ENCODE results near the gene CROCC2.
"Not testable (repeated sequence)": the region's sequence is repeated elsewhere in the genome, so short reads cannot be mapped to it uniquely, and the experiment has no call there.

Gene CROCC2

GRCh38 chr2:240967681-240968621, 61.8 kb downstream of the CROCC2 start:
- no peak for DNase-seq (ENCODE audit: low spot score)

- DNase-seq (ENCODE audit: low spot score) = no peak
Measured at GRCh38 chr2:240968731-240969624, 62.8 kb downstream of the CROCC2 start.

GRCh38 chr2:240970104-240970503, 64.0 kb downstream of the CROCC2 start:
- DNase-seq (ENCODE audit: low spot score) = no peak

- DNase-seq (ENCODE audit: low spot score) = no peak
Measured at GRCh38 chr2:240970816-240971215, 64.7 kb downstream of the CROCC2 start.

- no peak for DNase-seq (ENCODE audit: low spot score)
Measured at GRCh38 chr2:240972201-240972600, 66.1 kb downstream of the CROCC2 start.

- no peak for DNase-seq (ENCODE audit: low spot score)
Measured at GRCh38 chr2:240972636-240973521, 66.7 kb downstream of the CROCC2 start.

- DNase-seq (ENCODE audit: low spot score) = no peak
Measured at GRCh38 chr2:240974771-240975572, 68.8 kb downstream of the CROCC2 start.

- DNase-seq (ENCODE audit: low spot score) = not testable (repeated sequence)
Measured at GRCh38 chr2:240975903-240976302, 69.8 kb downstream of the CROCC2 start.

GRCh38 chr2:240981280-240981679, 75.1 kb downstream of the CROCC2 start:
- DNase-seq (ENCODE audit: low spot score) = no peak

GRCh38 chr2:240981871-240982800, 76.0 kb downstream of the CROCC2 start:
- DNase-seq (ENCODE audit: low spot score) = no peak

GRCh38 chr2:240982821-240983281, 76.7 kb downstream of the CROCC2 start:
- DNase-seq (ENCODE audit: low spot score) = no peak

- peak; percentile 77 for DNase-seq (ENCODE audit: low spot score)
Measured at GRCh38 chr2:240983361-240983995, 77.3 kb downstream of the CROCC2 start.

- DNase-seq (ENCODE audit: low spot score) = no peak
Measured at GRCh38 chr2:240983996-240984498, 77.9 kb downstream of the CROCC2 start.

GRCh38 chr2:240985881-240986786, 80.0 kb downstream of the CROCC2 start:
- no peak for DNase-seq (ENCODE audit: low spot score)

GRCh38 chr2:240986787-240987411, 80.8 kb downstream of the CROCC2 start:
- no peak for DNase-seq (ENCODE audit: low spot score)

- DNase-seq (ENCODE audit: low spot score) = no peak
Measured at GRCh38 chr2:240987588-240987987, 81.5 kb downstream of the CROCC2 start.

GRCh38 chr2:240988146-240988545, 82.0 kb downstream of the CROCC2 start:
- no peak for DNase-seq (ENCODE audit: low spot score)
